ENCODE data around the gene GLIPR1L2. TPM values are rescaled to one million over a fixed set of nuclear protein-coding genes. Genes with fewer than 3 reads are reported as not detected.

Gene GLIPR1L2
- total and polyA plus RNA-seq, 2 experiments from 2014 or later = 0.92 TPM; not detected in 1

- Histone ChIP-seq H3K27ac (no peak overlapping the region), H3K4me3 (no peak overlapping the region), H2AFZ (no peak overlapping the region), H3K36me3 (replicated peaks; ENCODE audit: insufficient read depth, low read depth) (no peaks in the 10 kb centered on the region), H4K20me1 (ENCODE audit: insufficient read depth, poor library complexity, severe bottlenecking) (no peaks in the 10 kb centered on the region), H3K4me1 (ENCODE audit: insufficient read depth) (no peaks in the 10 kb centered on the region), H3K27me3 (no peaks in the 10 kb centered on the region), H3K9me2 (replicated peaks; ENCODE audit: insufficient read depth) (no peaks in the 10 kb centered on the region), H3K4me2 (no peak overlapping the region), H3K79me2 (no peaks in the 10 kb centered on the region), H3K9me3 (ENCODE audit: low read depth) (no peaks in the 10 kb centered on the region)
- no peak for DNase-seq (ENCODE audit: low spot score)
- 92% methylated on average over 1 of the region's 1 CpG for WGBS (ENCODE audit: low lambda C conversion rate, missing lambda C conversion rate)
- TF ChIP-seq CTCF (IDR thresholded peaks at IDR 0.05; ENCODE audit: poor library complexity) (no peak), EZH2phosphoT487 (IDR thresholded peaks at IDR 0.05; ENCODE audit: low read depth, severe bottlenecking, unreplicated experiment) (no peak)
Measured at GRCh38 chr12:75378354-75378753, 12.5 kb upstream of the GLIPR1L2 start.

- Histone ChIP-seq H3K27ac (no peak overlapping the region), H3K9me3 (ENCODE audit: low read depth) (no peaks in the 10 kb centered on the region), H3K79me2 (no peaks in the 10 kb centered on the region), H3K4me3 (no peak overlapping the region), H3K9me2 (replicated peaks; ENCODE audit: insufficient read depth) (no peaks in the 10 kb centered on the region), H4K20me1 (ENCODE audit: insufficient read depth, poor library complexity, severe bottlenecking) (no peaks in the 10 kb centered on the region), H3K4me1 (ENCODE audit: insufficient read depth) (no peaks in the 10 kb centered on the region), H2AFZ (peak overlapping the region; percentile 37), H3K36me3 (replicated peaks; ENCODE audit: insufficient read depth, low read depth) (no peaks in the 10 kb centered on the region), H3K27me3 (no peaks in the 10 kb centered on the region), H3K4me2 (peak overlapping the region; percentile 68)
- no peak for DNase-seq (ENCODE audit: low spot score)
- WGBS (ENCODE audit: low lambda C conversion rate, missing lambda C conversion rate) = 96% methylated on average over 1 of the region's 1 CpG
- TF ChIP-seq CTCF (IDR thresholded peaks at IDR 0.05; ENCODE audit: poor library complexity) = no peak
- no peak for TF ChIP-seq EZH2 (IDR thresholded peaks at IDR 0.05; ENCODE audit: borderline replicate concordance)
- no peak for TF ChIP-seq EZH2phosphoT487 (IDR thresholded peaks at IDR 0.05; ENCODE audit: low read depth, severe bottlenecking, unreplicated experiment)
Measured at GRCh38 chr12:75389061-75389460, 1.8 kb upstream of the GLIPR1L2 start.

GRCh38 chr12:75389706-75390105 lies 1.2 kb upstream of the GLIPR1L2 start:
- Histone ChIP-seq H3K4me2 (peak overlapping the region; percentile 68), H3K4me3 (peak overlapping the region; percentile 4), H3K27ac (peak overlapping the region; percentile 4), H3K9me2 (replicated peaks; ENCODE audit: insufficient read depth) (no peaks in the 10 kb centered on the region), H3K9me3 (ENCODE audit: low read depth) (no peaks in the 10 kb centered on the region), H3K79me2 (no peaks in the 10 kb centered on the region), H3K36me3 (replicated peaks; ENCODE audit: insufficient read depth, low read depth) (no peaks in the 10 kb centered on the region), H4K20me1 (ENCODE audit: insufficient read depth, poor library complexity, severe bottlenecking) (no peaks in the 10 kb centered on the region), H3K4me1 (ENCODE audit: insufficient read depth) (no peaks in the 10 kb centered on the region), H2AFZ (peak overlapping the region; percentile 51), H3K27me3 (no peaks in the 10 kb centered on the region)
- TF ChIP-seq EZH2 (IDR thresholded peaks at IDR 0.05; ENCODE audit: borderline replicate concordance) (no peak), EZH2phosphoT487 (IDR thresholded peaks at IDR 0.05; ENCODE audit: low read depth, severe bottlenecking, unreplicated experiment) (no peak), CTCF (IDR thresholded peaks at IDR 0.05; ENCODE audit: poor library complexity) (no peak)
- 56% methylated on average over 1 of the region's 1 CpG for WGBS (ENCODE audit: low lambda C conversion rate, missing lambda C conversion rate)
- DNase-seq (ENCODE audit: low spot score) = no peak

Measured in hepatocyte (in vitro differentiated cells).